IMR-90 (cell line): ENCODE results near the gene HIGD2A. TPM values are rescaled to one million over a fixed set of nuclear protein-coding genes. Genes with fewer than 3 reads are reported as not detected.
"Not testable (repeated sequence)": the region's sequence is repeated elsewhere in the genome, so short reads cannot be mapped to it uniquely, and the experiment has no call there.

ENCODE experiments used
- ATAC-seq: fragments of 200-7000 bp; cut with Tn5 transposase; 2 replicates; pipeline ENCODE4 v1.9.1; 2020; ENCODE audit warnings: low read depth, mild to moderate bottlenecking, moderate library complexity
- BruUV-seq: library from RNA; stranded (reverse); fragments of 400-500 nt; replicated peaks from 2 replicates; lab custom pipeline; 2021; lab: Mats Ljungman, UMichigan
- CTCF ChIA-PET: fragments of 300-600 bp; formaldehyde crosslinking; extraction: SDS; loops from one replicate; lab custom pipeline; 2021; ENCODE audit warnings: antibody characterized with exemption; lab: Yijun Ruan, JAX
- POLR2A ChIA-PET: fragments of 300-600 bp; sonication (Branson Sonifier 250); formaldehyde crosslinking; loops from one replicate; lab custom pipeline; 2022; ENCODE audit warnings: antibody characterized with exemption; ENCODE audit not compliant: unreplicated experiment; lab: Charles Lee
- DNase-seq: peaks from one replicate; pipeline ENCODE4 v3.0.0; 2013
- H2AFZ ChIP-seq: replicated peaks from 2 replicates; pipeline ENCODE3; 2013; ENCODE audit warnings: low read length, mild to moderate bottlenecking; ENCODE audit not compliant: poor library complexity
- H2AK5ac ChIP-seq: 2 replicates; pipeline ENCODE4 v1.6.1; 2013; ENCODE audit warnings: low read depth, low read length, inconsistent platforms
- H2AK9ac ChIP-seq: replicated peaks from 2 replicates; pipeline ENCODE3; 2013; ENCODE audit warnings: mild to moderate bottlenecking, low read depth, low read length, moderate library complexity; ENCODE audit not compliant: poor library complexity
- H2BK120ac ChIP-seq: 2 replicates; pipeline ENCODE4 v1.6.1; 2013; ENCODE audit warnings: low read depth, low read length, inconsistent platforms
- H2BK15ac ChIP-seq: 3 replicates; pipeline ENCODE4 v1.6.1; 2013; ENCODE audit warnings: low read depth, low read length, inconsistent platforms
- H2BK20ac ChIP-seq: 2 replicates; pipeline ENCODE4 v1.6.1; 2013; ENCODE audit warnings: low read depth, mild to moderate bottlenecking, inconsistent platforms, low read length, moderate library complexity
- H2BK5ac ChIP-seq: 2 replicates; pipeline ENCODE4 v1.6.1; 2013; ENCODE audit warnings: mild to moderate bottlenecking, low read depth, low read length, inconsistent platforms; ENCODE audit not compliant: poor library complexity, severe bottlenecking
- H3K14ac ChIP-seq: replicated peaks from 2 replicates; pipeline ENCODE4 v1.6.1; 2013; ENCODE audit warnings: low read depth, low read length, inconsistent platforms
- H3K18ac ChIP-seq: 2 replicates; pipeline ENCODE4 v1.6.1; 2013; ENCODE audit warnings: low read depth, low read length, control low read depth
- H3K23ac ChIP-seq: 2 replicates; pipeline ENCODE4 v1.6.1; 2013; ENCODE audit warnings: low read depth, low read length, inconsistent platforms
- H3K27ac ChIP-seq: 2 replicates; pipeline ENCODE4 v1.5.1; 2013; ENCODE audit warnings: mild to moderate bottlenecking, control low read depth, low read length; ENCODE audit not compliant: insufficient read depth
- H3K27me3 ChIP-seq: 2 replicates; pipeline ENCODE4 v1.6.1; 2013; ENCODE audit warnings: low read length; ENCODE audit not compliant: control insufficient read depth, insufficient read depth
- H3K36me3 ChIP-seq: 2 replicates; pipeline ENCODE4 v1.6.1; 2013; ENCODE audit warnings: low read length, mixed read lengths; ENCODE audit not compliant: control insufficient read depth, insufficient read depth
- H3K4ac ChIP-seq: 2 replicates; pipeline ENCODE4 v1.6.1; 2013; ENCODE audit warnings: low read depth, low read length, inconsistent platforms
- H3K4me1 ChIP-seq: 2 replicates; pipeline ENCODE4 v1.6.1; 2013; ENCODE audit warnings: low read length, mixed read lengths; ENCODE audit not compliant: control insufficient read depth, insufficient read depth
- H3K4me2 ChIP-seq: 2 replicates; pipeline ENCODE4 v1.6.1; 2013; ENCODE audit warnings: low read depth, mild to moderate bottlenecking, control low read depth, low read length, moderate library complexity
- H3K4me3 ChIP-seq: 2 replicates; pipeline ENCODE4 v1.5.1; 2013; ENCODE audit warnings: low read depth, mild to moderate bottlenecking, control low read depth, low read length, moderate library complexity; ENCODE audit not compliant: insufficient read depth
- H3K56ac ChIP-seq: 2 replicates; pipeline ENCODE4 v1.6.1; 2013; ENCODE audit warnings: low read length, inconsistent platforms; ENCODE audit not compliant: insufficient read depth; ENCODE audit errors: extremely low read depth
- H3K79me1 ChIP-seq, 2 experiments: 2 replicates each; pipeline ENCODE4 v1.6.1; 2013; ENCODE audit warnings: low read length in 2 of 2, inconsistent platforms in 1 of 2, low read depth in 1 of 2
- H3K9ac ChIP-seq: 2 replicates; pipeline ENCODE4 v1.6.1; 2013; ENCODE audit warnings: low read depth, low read length, control low read depth
- H3K9me1 ChIP-seq: 2 replicates; pipeline ENCODE4 v1.6.1; 2013; ENCODE audit warnings: low read length, inconsistent platforms; ENCODE audit not compliant: insufficient read depth
- H3K9me3 ChIP-seq: 2 replicates; pipeline ENCODE4 v1.6.1; 2013; ENCODE audit warnings: low read length; ENCODE audit not compliant: control insufficient read depth, insufficient read depth
- H4K20me1 ChIP-seq: 2 replicates; pipeline ENCODE4 v1.6.1; 2013; ENCODE audit warnings: low read length, inconsistent platforms; ENCODE audit not compliant: insufficient read depth
- H4K5ac ChIP-seq: 2 replicates; pipeline ENCODE4 v1.6.1; 2013; ENCODE audit warnings: mild to moderate bottlenecking, low read depth, low read length, control low read depth
- H4K8ac ChIP-seq, 2 experiments: 2 replicates each; pipeline ENCODE4 v1.6.1; 2013; ENCODE audit warnings: low read depth in 2 of 2, low read length in 2 of 2, control low read depth in 1 of 2, inconsistent platforms in 1 of 2
- H4K91ac ChIP-seq: 2 replicates; pipeline ENCODE4 v1.6.1; 2013; ENCODE audit warnings: low read depth, low read length, inconsistent platforms; ENCODE audit not compliant: insufficient read depth
- FOS ChIP-seq: fragments of 150-350 bp; IDR thresholded peaks from 2 replicates; pipeline ENCODE4 v1.6.1; 2016; ENCODE audit warnings: low read depth, low read length
- WGBS, 2 experiments: methylation state at CpG; one replicate each; pipeline versions ENCODE4 v1.1.5 to v1.1.7; 2013; ENCODE audit warnings: missing lambda C conversion rate in 2 of 2; ENCODE audit not compliant: insufficient read length in 1 of 2; ENCODE audit errors: extremely low coverage in 2 of 2; 5-methylcytosine and 5-hydroxymethylcytosine counted together
- dilution Hi-C: fragments of 300-500 bp; cut with HindIII; formaldehyde crosslinking; loops from one replicate; pipeline ENCODE4 v1.14.3; 2018; ENCODE audit warnings: low sequenced_read_pairs; ENCODE audit not compliant: unreplicated experiment
- in situ Hi-C: fragments of 300-500 bp; cut with MboI; formaldehyde crosslinking; loops from 3 replicates; pipeline ENCODE4 v1.14.3; 2019; ENCODE audit warnings: low sequenced_read_pairs, inconsistent platforms, mixed read lengths
- intact Hi-C: fragments of 100-400 bp; cut with micrococcal nuclease; formaldehyde crosslinking; loops from 2 replicates; pipeline ENCODE4 v1.10.0; 2022
- polyA plus RNA-seq, 3 experiments: library from polyadenylated mRNA; depleted of rRNA; stranded (reverse); fragments of >200 nt; gene quantifications; 2 replicates each; pipeline ENCODE4 v1.2.3, GENCODE V29; 2012; ENCODE audit warnings: low replicate concordance in 1 of 3
- total RNA-seq: library from RNA; depleted of rRNA; stranded (reverse); fragments of >200 nt; gene quantifications from 2 replicates; pipeline ENCODE4 v1.2.3, GENCODE V29; 2012

HIGD2A gene
- total and polyA plus RNA-seq, 2 of the 4 experiments (the other 2 are of a cell fraction): 35.0 to 131 TPM

GRCh38 chr5:176407456-176408251, 19.1 kb downstream of the HIGD2A start (continued):
- TF ChIP-seq FOS: no peak

- no CpG with 5 or more reads among the region's 10 CpGs for WGBS, 2 experiments
- H3K56ac ChIP-seq, H2BK20ac ChIP-seq, H3K14ac ChIP-seq, H3K4me1 ChIP-seq, H2BK15ac ChIP-seq, H3K9me3 ChIP-seq, H3K9me1 ChIP-seq, intact Hi-C loops, POLR2A ChIA-PET, H3K18ac ChIP-seq, H4K8ac ChIP-seq, H3K23ac ChIP-seq, H3K27me3 ChIP-seq, BruUV-seq, H2AK5ac ChIP-seq, H3K9ac ChIP-seq, DNase-seq, dilution Hi-C loops, H2AFZ ChIP-seq, H3K4ac ChIP-seq, H3K4me3 ChIP-seq, H4K5ac ChIP-seq, ATAC-seq, H2AK9ac ChIP-seq, in situ Hi-C loops, H3K27ac ChIP-seq, H2BK120ac ChIP-seq, H2BK5ac ChIP-seq, H4K91ac ChIP-seq, H3K4me2 ChIP-seq: not testable (repeated sequence)
- peaks cover 25% of the 10 kb centered on the region for H4K20me1 ChIP-seq
- CTCF ChIA-PET: interaction anchor here (1.2 kb wide), 1 partner anchor 40 kb away, joined by 3 read pairs; no protein-coding TSS in a partner anchor
- peaks cover 22 to 37% of the 10 kb centered on the region in 2 experiments for H3K79me1 ChIP-seq
- peaks cover 27% of the 10 kb centered on the region for H3K36me3 ChIP-seq
Measured at GRCh38 chr5:176408252-176408573, 19.7 kb downstream of the HIGD2A start.
